AML-193 (cell line): ENCODE measurements around the gene MRPL44.

Experiments used
- DNase-seq, 2 experiments: peaks; one replicate each; lab custom pipeline; 2025; lab: John Stamatoyannopoulos, UW

The MRPL44 gene

GRCh38 chr2:223957092-223957851, at the start of gene MRPL44:
Gene MRPL44, plus strand, starts transcription at chr2:223957463. Its CDS starts 10 bp downstream, at chr2:223957473.
- peak; percentile 94 to 97 for DNase-seq

- no peak for DNase-seq
Observed at GRCh38 chr2:223908304-223908998, 48.8 kb upstream of the MRPL44 start.

- DNase-seq: no peak
Observed at GRCh38 chr2:223909001-223909741, 48.1 kb upstream of the MRPL44 start.

GRCh38 chr2:223914324-223914723, 42.9 kb upstream of the MRPL44 start:
- no peak for DNase-seq

- DNase-seq: no peak
Observed at GRCh38 chr2:223915071-223915470, 42.2 kb upstream of the MRPL44 start.

GRCh38 chr2:223916181-223916920, 40.9 kb upstream of the MRPL44 start:
- DNase-seq: no peak

GRCh38 chr2:223918671-223919134, 38.6 kb upstream of the MRPL44 start:
- DNase-seq: no peak

GRCh38 chr2:223920109-223920508, 37.2 kb upstream of the MRPL44 start:
- DNase-seq: no peak

- DNase-seq: no peak
Observed at GRCh38 chr2:223921204-223921603, 36.1 kb upstream of the MRPL44 start.

GRCh38 chr2:223922308-223922707, 35.0 kb upstream of the MRPL44 start:
- DNase-seq: no peak

GRCh38 chr2:223923976-223924375, 33.3 kb upstream of the MRPL44 start:
- no peak for DNase-seq

- DNase-seq: peak; percentile 8 to 21
Observed at GRCh38 chr2:223925106-223925505, 32.2 kb upstream of the MRPL44 start.

- no peak for DNase-seq
Observed at GRCh38 chr2:223928113-223929006, 28.9 kb upstream of the MRPL44 start.

GRCh38 chr2:223929571-223930102, 27.6 kb upstream of the MRPL44 start:
- DNase-seq: peak; percentile 26 to 41

- peak; percentile 17 to 22 for DNase-seq
Observed at GRCh38 chr2:223930103-223930976, 26.9 kb upstream of the MRPL44 start.

- no peak for DNase-seq
Observed at GRCh38 chr2:223932816-223933800, 24.2 kb upstream of the MRPL44 start.

GRCh38 chr2:223934870-223935269, 22.4 kb upstream of the MRPL44 start:
- DNase-seq: no peak

GRCh38 chr2:223935459-223936125, 21.7 kb upstream of the MRPL44 start:
- no peak for DNase-seq
